H1 (cell line): ENCODE results near the gene ATM. TPM values are rescaled to one million over a fixed set of nuclear protein-coding genes. Genes with fewer than 3 reads are reported as not detected.

Experiments used
- CBX8 ChIP-seq: fragments of 300-800, 300-1000 bp; sonication (generic); IDR thresholded peaks from 2 replicates; pipeline ENCODE4 v1.7.1; 2016; ENCODE audit warnings: low read depth, low read length, borderline replicate concordance
- CEBPB ChIP-seq: IDR thresholded peaks from 2 replicates; pipeline ENCODE4 v1.6.1; 2012; ENCODE audit warnings: low read depth, low read length
- GTF2F1 ChIP-seq: IDR thresholded peaks from 2 replicates; pipeline ENCODE4 v1.6.1; 2012; ENCODE audit warnings: low read depth, low read length, improper control_type of control experiment, borderline replicate concordance
- RNF2 ChIP-seq: fragments of 200-900, 300-1000 bp; sonication (generic); IDR thresholded peaks from 2 replicates; pipeline ENCODE4 v1.7.1; 2016; ENCODE audit warnings: borderline replicate concordance, low read depth, mild to moderate bottlenecking, antibody characterized with exemption, low read length; ENCODE audit not compliant: poor library complexity, severe bottlenecking; ENCODE audit errors: missing control alignments
- TAF1 ChIP-seq: IDR thresholded peaks from 2 replicates; pipeline ENCODE4 v1.6.1; 2011; ENCODE audit warnings: mild to moderate bottlenecking, low read depth, low read length
- TAF7 ChIP-seq: optimal IDR thresholded peaks from 2 replicates; pipeline ENCODE3; 2011; ENCODE audit warnings: low read depth, mild to moderate bottlenecking, inconsistent platforms, low read length, moderate library complexity, borderline replicate concordance
- TCF12 ChIP-seq: IDR thresholded peaks from 2 replicates; pipeline ENCODE4 v1.6.1; 2011; ENCODE audit warnings: low read depth, mild to moderate bottlenecking, low read length
- polyA plus RNA-seq, 7 experiments: library from polyadenylated mRNA; depleted of rRNA in 3 of 7; stranded (reverse) in 5 of 7; unstranded in 2 of 7; fragments of >200 nt in 5 of 7; fragments of 200-250 nt in 2 of 7; gene quantifications; 1 replicate in 5 of 7; 2 replicates in 1 of 7; 4 replicates in 1 of 7; pipeline versions ENCODE4 v1.2.1 to v1.2.3, GENCODE V29; 2011 to 2013; ENCODE audit warnings: missing spikeins in 2 of 7, mixed read lengths in 2 of 7
- total RNA-seq: library from RNA; stranded (reverse); fragmentation: NEBNext Ultra II Directional; extraction: Animal tissue kit (Norgen Biotek cat#: 25700); gene quantifications from 2 replicates; pipeline ENCODE4 v1.2.1, GENCODE V29; 2021
- TF ChIP-seq, protein P1 (sequence below): IDR thresholded peaks from 2 replicates; pipeline ENCODE4 v1.6.1; 2011; ENCODE audit warnings: low read length, improper control_type of control experiment

The ATM gene
- total and polyA plus RNA-seq, 2 of the 8 experiments (the other 6 are each of a cell fraction or from before 2014, with no cell fraction given), result 14.9 to 55.4 TPM

GRCh38 chr11:108246885-108247284, 24.0 kb downstream of the ATM start (continued):
- TF ChIP-seq RNF2 (no peak), CBX8 (no peak), GTF2F1 (no peak), TAF1 (no peak), CEBPB (no peak), TCF12 (no peak), TAF7 (no peak)
- TF ChIP-seq, protein P1, sequence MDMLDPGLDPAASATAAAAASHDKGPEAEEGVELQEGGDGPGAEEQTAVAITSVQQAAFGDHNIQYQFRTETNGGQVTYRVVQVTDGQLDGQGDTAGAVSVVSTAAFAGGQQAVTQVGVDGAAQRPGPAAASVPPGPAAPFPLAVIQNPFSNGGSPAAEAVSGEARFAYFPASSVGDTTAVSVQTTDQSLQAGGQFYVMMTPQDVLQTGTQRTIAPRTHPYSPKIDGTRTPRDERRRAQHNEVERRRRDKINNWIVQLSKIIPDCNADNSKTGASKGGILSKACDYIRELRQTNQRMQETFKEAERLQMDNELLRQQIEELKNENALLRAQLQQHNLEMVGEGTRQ, result no peak
